Forelimb muscle (tissue), 1 donor: ENCODE results near the gene ABTB1. TPM values are rescaled to one million over a fixed set of nuclear protein-coding genes. Genes with fewer than 3 reads are reported as not detected.
"Not testable (repeated sequence)": the region's sequence is repeated elsewhere in the genome, so short reads cannot be mapped to it uniquely, and the experiment has no call there.

ENCODE experiments used
- DNase-seq: peaks from one replicate; pipeline ENCODE4 v3.0.0-alpha.2; 2013; ENCODE audit warnings: low read depth
- polyA plus RNA-seq: library from polyadenylated mRNA; unstranded; fragments of 120-200 nt; gene quantifications from one replicate; pipeline ENCODE4 v1.2.1, GENCODE V29; 2013; ENCODE audit not compliant: insufficient read length

ABTB1 gene
- polyA plus RNA-seq, 1 donor = 16.5 TPM

- no peak for DNase-seq
These were observed 22.5 kb upstream of the ABTB1 start for GRCh38 chr3:127650236-127650635.

GRCh38 chr3:127651516-127652172, 21.1 kb upstream of the ABTB1 start:
- DNase-seq = no peak

- DNase-seq = no peak
These were observed 20.3 kb upstream of the ABTB1 start for GRCh38 chr3:127652246-127652995.

- DNase-seq = no peak
These were observed 18.4 kb upstream of the ABTB1 start for GRCh38 chr3:127654374-127654773.

- not testable (repeated sequence) for DNase-seq
These were observed 17.8 kb upstream of the ABTB1 start for GRCh38 chr3:127654993-127655392.

GRCh38 chr3:127655641-127656040, 17.1 kb upstream of the ABTB1 start:
- no peak for DNase-seq

- no peak for DNase-seq
These were observed 15.8 kb upstream of the ABTB1 start for GRCh38 chr3:127656906-127657305.

GRCh38 chr3:127658234-127658633, 14.5 kb upstream of the ABTB1 start:
- DNase-seq = no peak

GRCh38 chr3:127660621-127661251, 12.0 kb upstream of the ABTB1 start:
- DNase-seq = no peak

- no peak for DNase-seq
These were observed 11.2 kb upstream of the ABTB1 start for GRCh38 chr3:127661600-127661999.

GRCh38 chr3:127662001-127662469, 10.7 kb upstream of the ABTB1 start:
- no peak for DNase-seq

GRCh38 chr3:127663151-127663550, 9.6 kb upstream of the ABTB1 start:
- no peak for DNase-seq

GRCh38 chr3:127665165-127665564, 7.6 kb upstream of the ABTB1 start:
- DNase-seq = no peak

- DNase-seq = no peak
These were observed 7.2 kb upstream of the ABTB1 start for GRCh38 chr3:127665586-127665985.

- DNase-seq = no peak
These were observed 6.1 kb upstream of the ABTB1 start for GRCh38 chr3:127666676-127667075.

- no peak for DNase-seq
These were observed 5.6 kb upstream of the ABTB1 start for GRCh38 chr3:127667119-127667681.

GRCh38 chr3:127668906-127669305, 3.8 kb upstream of the ABTB1 start:
- no peak for DNase-seq

GRCh38 chr3:127669541-127670228, 3.1 kb upstream of the ABTB1 start:
- DNase-seq = no peak

- DNase-seq = no peak
These were observed 2.6 kb upstream of the ABTB1 start for GRCh38 chr3:127670229-127670559.

GRCh38 chr3:127670761-127671522, 1.8 kb upstream of the ABTB1 start:
- DNase-seq = no peak
